GM12874 (cell line): Measurements from ENCODE around the gene BDNF.
A peak's percentile ranks its signal among the peaks of the same experiment; 100 is the strongest.

Source experiments
- CTCF ChIP-seq: IDR thresholded peaks from 2 replicates; pipeline ENCODE4 v1.5.1; 2011; ENCODE audit warnings: low read depth, mild to moderate bottlenecking, control low read depth, low read length, moderate library complexity; ENCODE audit not compliant: insufficient read depth

BDNF gene

GRCh38 chr11:27721264-27722116 lies 21.2 kb upstream of the BDNF start:
- TF ChIP-seq CTCF = no peak

- TF ChIP-seq CTCF = no peak
These were observed 20.1 kb upstream of the BDNF start for GRCh38 chr11:27720277-27720830.

GRCh38 chr11:27719546-27719925 lies 19.3 kb upstream of the BDNF start:
- TF ChIP-seq CTCF = no peak

- TF ChIP-seq CTCF = no peak
These were observed 18.7 kb upstream of the BDNF start for GRCh38 chr11:27718863-27719545.

GRCh38 chr11:27718346-27718862 lies 18.1 kb upstream of the BDNF start:
- TF ChIP-seq CTCF = no peak

- no peak for TF ChIP-seq CTCF
These were observed 17.6 kb upstream of the BDNF start for GRCh38 chr11:27717801-27718229.

GRCh38 chr11:27717377-27717776 lies 17.1 kb upstream of the BDNF start:
- peak; percentile 23; the same call in 1 of the 2 replicates for TF ChIP-seq CTCF
